Measurements from ENCODE around the gene ATF4.

The ATF4 gene

DNA sequence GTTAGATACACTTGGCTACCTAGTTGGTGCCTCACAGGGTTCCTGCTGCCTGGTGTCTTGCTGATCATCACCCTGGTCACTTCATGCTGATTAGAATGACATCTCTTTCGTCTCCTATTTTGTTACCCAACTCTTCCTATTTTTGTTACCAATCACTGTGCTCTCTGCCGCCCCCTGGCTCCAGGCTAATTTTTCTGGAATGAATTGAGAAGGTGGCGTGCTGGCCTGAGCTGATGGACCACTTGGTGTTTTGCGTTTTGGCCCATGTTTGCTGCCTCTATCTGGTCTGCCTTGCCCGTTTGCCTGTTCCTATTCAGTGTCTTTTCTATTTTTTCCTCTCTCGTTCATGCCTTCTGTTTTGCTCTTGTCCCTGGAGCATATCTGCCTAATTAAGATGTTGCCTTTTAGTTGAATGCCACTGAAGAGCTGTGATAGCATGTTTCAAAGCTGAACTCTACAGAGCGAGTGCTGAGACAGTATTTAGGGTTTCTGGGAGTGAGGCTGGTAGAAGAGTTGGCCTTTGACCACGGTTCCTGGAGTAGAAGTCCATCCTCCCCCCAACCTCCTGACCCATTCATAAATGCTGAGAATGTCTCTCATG, 5.9 kb upstream of the ATF4 start:
- TF ChIP-seq CTCF (IDR thresholded peaks at IDR 0.05; ENCODE audit: control extremely low read depth, extremely low read depth, low read depth, missing control alignments): peak; percentile 77
- CTCF ChIA-PET: interaction anchor here (0.7 to 12.6 kb wide), 22 partner anchors 10 to 354 kb away, joined by 3 to 166 read pairs (median 4); partner anchors contain the start of genes MIEF1, RPS19BP1 and TAB1
- POLR2A ChIA-PET: interaction anchor here (0.6 to 0.8 kb wide), 2 partner anchors 195 to 196 kb away, joined by 3 read pairs; partner anchors contain the start of gene RPL3
- DNase-seq (ENCODE audit: extremely low spot score): no peak

DNA sequence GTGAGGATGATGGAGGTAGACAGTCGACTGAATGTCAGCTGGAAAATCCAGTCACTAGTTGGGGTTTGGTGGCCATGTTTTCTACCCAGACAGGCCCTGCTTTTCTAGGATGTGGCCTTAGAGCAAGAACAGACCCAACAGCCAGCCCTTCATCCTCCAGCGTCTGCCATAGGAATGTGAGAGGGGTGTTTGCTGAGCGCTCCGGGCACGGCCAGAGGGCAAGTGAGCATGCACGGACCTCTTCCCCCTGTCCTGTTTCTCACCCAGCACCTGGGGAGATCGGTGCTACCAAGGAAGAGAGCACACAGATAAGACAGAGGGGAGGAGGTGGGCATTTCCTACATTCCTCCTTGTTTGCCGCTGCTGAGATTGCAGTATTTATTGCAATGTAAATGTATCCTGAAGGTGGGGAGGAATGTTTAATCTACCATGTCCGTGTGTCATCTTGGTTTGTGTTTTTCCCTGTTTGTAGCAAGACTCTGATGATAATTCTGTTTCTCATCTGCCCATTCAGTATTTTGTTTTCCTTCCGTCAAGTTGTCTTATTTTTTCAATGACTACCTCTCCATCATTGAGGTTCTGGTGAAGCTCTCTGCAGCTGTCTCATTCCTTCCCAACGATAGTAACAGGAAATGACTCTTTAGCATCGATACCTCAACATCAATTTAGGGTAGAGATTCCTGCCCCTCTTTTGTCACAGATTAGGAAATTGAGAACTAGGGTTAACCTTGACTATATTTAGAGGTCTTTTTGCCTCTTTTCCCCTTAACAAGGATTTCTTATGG, 4.9 kb upstream of the ATF4 start:
- CTCF ChIA-PET: interaction anchor here (0.8 to 12.6 kb wide), 21 partner anchors 9 to 355 kb away, joined by 3 to 166 read pairs (median 4); partner anchors contain the start of genes MIEF1, RPS19BP1 and TAB1
- no peak for DNase-seq (ENCODE audit: extremely low spot score)
- POLR2A ChIA-PET: no interaction called here

GRCh38 chr22:39517470-39517869, 2.9 kb upstream of the ATF4 start:
- ChIA-PET POLR2A (no interaction called here), CTCF (interaction anchor here (1.4 to 12.6 kb wide), 8 partner anchors 11 to 519 kb away, joined by 3 to 166 read pairs (median 6); partner anchors contain the start of gene MIEF1)
- no peak for DNase-seq (ENCODE audit: extremely low spot score)
- TF ChIP-seq CTCF (IDR thresholded peaks at IDR 0.05; ENCODE audit: control extremely low read depth, extremely low read depth, low read depth, missing control alignments): no peak

More for the DNA sequence above, 4.9 kb upstream of the ATF4 start:
- TF ChIP-seq CTCF (IDR thresholded peaks at IDR 0.05; ENCODE audit: control extremely low read depth, extremely low read depth, low read depth, missing control alignments): no peak

DNA sequence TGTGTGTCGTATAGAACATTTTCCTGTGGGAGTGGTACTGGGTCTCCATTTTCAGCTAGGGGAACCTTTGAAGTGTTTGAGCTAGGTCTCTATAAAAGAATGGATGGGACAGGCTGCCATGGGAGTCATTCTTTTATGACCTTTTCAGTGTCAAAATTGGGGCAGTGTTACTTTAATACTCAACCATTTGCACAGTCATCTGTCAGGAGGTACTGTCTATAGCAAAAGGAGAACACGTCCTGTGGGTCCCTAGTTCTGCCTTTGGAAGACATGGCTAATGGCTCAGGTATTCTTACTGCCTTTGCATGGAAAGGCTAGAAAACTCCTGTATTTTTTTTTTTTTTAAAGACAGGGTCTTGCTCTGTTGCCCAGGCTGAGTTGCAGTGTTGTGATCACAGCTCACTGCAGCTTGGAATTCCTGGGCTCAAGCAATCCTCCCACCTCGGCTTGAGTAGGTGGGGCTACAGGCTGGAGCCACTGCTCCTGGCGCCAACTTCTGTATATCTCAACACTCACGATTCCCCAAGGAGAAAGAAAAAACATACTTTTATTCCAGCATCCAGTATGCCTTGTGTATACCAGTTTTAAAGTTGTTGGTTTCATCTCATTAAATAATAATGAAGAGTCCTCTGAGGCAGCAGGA, 2.1 kb upstream of the ATF4 start:
- no peak for DNase-seq (ENCODE audit: extremely low spot score)
- TF ChIP-seq CTCF (IDR thresholded peaks at IDR 0.05; ENCODE audit: control extremely low read depth, extremely low read depth, low read depth, missing control alignments): no peak
- POLR2A ChIA-PET: no interaction called here
- CTCF ChIA-PET: interaction anchor here (0.8 to 12.6 kb wide), 6 partner anchors 11 to 200 kb away, joined by 4 to 166 read pairs (median 29); partner anchors contain the start of gene MIEF1

DNA sequence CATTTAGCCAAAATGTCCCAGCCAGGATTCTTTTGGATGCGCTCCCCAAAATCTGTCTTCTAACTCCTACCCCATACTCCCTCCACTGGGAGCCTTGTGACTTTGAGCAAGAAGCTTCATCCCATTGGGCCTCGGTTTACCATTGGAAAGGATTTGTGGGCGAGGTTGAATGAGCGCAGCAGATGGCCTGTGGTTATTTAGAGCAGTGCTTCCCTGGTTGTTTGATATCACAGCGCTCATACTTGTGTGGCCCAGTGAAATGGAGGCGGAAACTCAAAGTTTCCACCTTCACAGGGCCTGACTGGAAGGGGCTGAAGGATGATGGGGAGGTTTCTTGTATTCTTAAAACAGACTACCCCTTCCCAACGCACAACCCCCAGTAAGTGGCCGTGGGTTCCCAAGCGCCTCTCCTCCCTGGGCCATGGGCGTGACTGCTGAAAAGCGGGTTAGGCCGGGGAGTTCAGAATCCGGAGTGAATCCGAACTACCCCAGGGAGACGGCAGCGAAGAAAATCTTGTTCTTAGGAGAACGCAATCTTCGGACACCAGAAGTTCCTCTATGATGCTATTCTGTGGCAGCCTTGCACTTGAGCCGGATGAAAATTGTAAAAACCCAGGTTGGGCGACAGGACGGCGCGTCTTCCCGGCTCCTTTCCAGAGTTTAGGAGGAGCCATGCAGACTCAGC, 1.2 kb upstream of the ATF4 start:
- CTCF ChIA-PET: interaction anchor here (1.0 to 12.6 kb wide), 6 partner anchors 9 to 201 kb away, joined by 4 to 166 read pairs (median 16); no protein-coding TSS in a partner anchor
- DNase-seq (ENCODE audit: extremely low spot score): no peak

More for the DNA sequence above, 1.2 kb upstream of the ATF4 start:
- no peak for TF ChIP-seq CTCF (IDR thresholded peaks at IDR 0.05; ENCODE audit: control extremely low read depth, extremely low read depth, low read depth, missing control alignments)
- POLR2A ChIA-PET: interaction anchor here (0.7 to 2.2 kb wide), 16 partner anchors 7 to 525 kb away, joined by 3 to 25 read pairs (median 5); partner anchors contain the start of genes MIEF1, RPL3 and RPS19BP1
